Measurements from ENCODE around the gene TPD52L2.

Gene TPD52L2

DNA sequence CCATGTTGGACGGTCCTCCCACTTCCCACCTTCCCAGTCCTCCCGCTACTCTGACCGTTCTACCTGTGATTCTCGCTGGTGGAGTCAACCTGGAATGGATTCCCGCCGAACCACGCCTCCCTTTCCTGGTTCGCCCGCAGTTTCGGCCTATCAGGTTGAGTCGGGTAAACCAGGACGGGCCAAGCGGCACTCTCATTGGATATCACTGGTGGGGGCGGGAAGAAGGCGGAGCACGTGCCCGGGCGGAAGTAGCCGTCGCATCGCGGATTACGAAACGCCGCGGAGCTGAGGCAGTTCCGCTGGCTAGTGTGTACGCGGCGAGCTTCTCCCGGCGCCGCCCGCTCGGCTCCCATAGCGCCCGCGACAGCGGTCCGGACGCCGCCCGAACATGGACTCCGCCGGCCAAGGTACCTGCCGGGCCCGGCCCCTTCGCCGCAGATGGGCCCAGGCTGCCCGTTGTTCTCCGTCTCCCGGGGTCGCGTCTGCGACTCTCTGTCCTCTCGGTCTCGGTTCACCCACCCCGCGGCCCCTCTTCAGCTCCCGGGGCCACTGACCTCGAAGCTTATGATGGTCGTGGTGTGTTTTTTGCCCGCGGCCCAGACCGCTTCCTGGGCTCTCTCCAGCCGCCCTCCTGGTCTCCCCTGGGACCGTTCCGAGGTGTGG lies at the start of gene TPD52L2:
TPD52L2 (plus strand) TSS at position 293 of the 663 bp plus-strand sequence; CDS start at position 389, 96 bp downstream.
- H3K79me2 ChIP-seq (ENCODE audit: insufficient read depth, low read length), result peaks cover 10% of the 10 kb centered on the region

GRCh38 chr20:63815615-63816253 lies 49.3 kb upstream of the TPD52L2 start:
- Histone ChIP-seq H3K4me3 (ENCODE audit: low read depth, low read length, poor library complexity, severe bottlenecking) (no peak overlapping the region), H3K4me1 (ENCODE audit: insufficient read depth, low read length, severe bottlenecking) (peaks cover 6% of the 10 kb centered on the region), H3K27ac (ENCODE audit: low read depth, low read length, poor library complexity, severe bottlenecking) (no peak overlapping the region), H3K79me2 (ENCODE audit: insufficient read depth, low read length) (no peaks in the 10 kb centered on the region), H3K9me3 (ENCODE audit: low read length) (no peaks in the 10 kb centered on the region), H3K9me2 (ENCODE audit: low read depth, low read length) (no peaks in the 10 kb centered on the region), H3K36me3 (ENCODE audit: insufficient read depth, low read length) (no peaks in the 10 kb centered on the region), H3F3A (ENCODE audit: insufficient read depth, low read length) (no peaks in the 10 kb centered on the region), H4K20me1 (ENCODE audit: insufficient read depth, low read length) (no peaks in the 10 kb centered on the region), H2AFZ (ENCODE audit: low read length) (no peak overlapping the region), H3K9ac (ENCODE audit: low read length) (no peak overlapping the region), H3K4me2 (ENCODE audit: low read length) (no peak overlapping the region), H3K27me3 (ENCODE audit: insufficient read depth, low read length) (no peaks in the 10 kb centered on the region)
- TF ChIP-seq EZH2 (IDR thresholded peaks at IDR 0.05; ENCODE audit: borderline replicate concordance, low read length), result no peak
- no peak for TF ChIP-seq CTCF (IDR thresholded peaks at IDR 0.05; ENCODE audit: low read length)

More for the DNA sequence above, at the start of gene TPD52L2:
- no peaks in the 10 kb centered on the region for H3F3A ChIP-seq (ENCODE audit: insufficient read depth, low read length)
- H3K9me2 ChIP-seq (ENCODE audit: low read depth, low read length), result no peaks in the 10 kb centered on the region
- H3K9ac ChIP-seq (ENCODE audit: low read length), result peak within 1 kb of the TSS; percentile 98
- no peak for TF ChIP-seq EZH2 (IDR thresholded peaks at IDR 0.05; ENCODE audit: borderline replicate concordance, low read length)
- TF ChIP-seq CTCF (IDR thresholded peaks at IDR 0.05; ENCODE audit: low read length), result no peak
- no peaks in the 10 kb centered on the region for H4K20me1 ChIP-seq (ENCODE audit: insufficient read depth, low read length)
- H3K27me3 ChIP-seq (ENCODE audit: insufficient read depth, low read length), result no peaks in the 10 kb centered on the region
- H3K9me3 ChIP-seq (ENCODE audit: low read length), result no peaks in the 10 kb centered on the region
- H3K27ac ChIP-seq (ENCODE audit: low read depth, low read length, poor library complexity, severe bottlenecking), result peak within 1 kb of the TSS; percentile 86
- H3K4me3 ChIP-seq (ENCODE audit: low read depth, low read length, poor library complexity, severe bottlenecking), result peak within 1 kb of the TSS; percentile 99
- H2AFZ ChIP-seq (ENCODE audit: low read length), result 0 out of 2 replicates have a peak within 1 kb of the TSS, but pooled peaks have one; percentile 86
- H3K36me3 ChIP-seq (ENCODE audit: insufficient read depth, low read length), result peaks cover 32% of the 10 kb centered on the region
- peak within 1 kb of the TSS; percentile 97 for H3K4me2 ChIP-seq (ENCODE audit: low read length)
- peaks cover 22% of the 10 kb centered on the region for H3K4me1 ChIP-seq (ENCODE audit: insufficient read depth, low read length, severe bottlenecking)

- Histone ChIP-seq H2AFZ (ENCODE audit: low read length) (no peak overlapping the region), H3K27ac (ENCODE audit: low read depth, low read length, poor library complexity, severe bottlenecking) (no peak overlapping the region), H3K4me2 (ENCODE audit: low read length) (peak overlapping the region; percentile 48; the same call in 1 of the 2 replicates), H4K20me1 (ENCODE audit: insufficient read depth, low read length) (no peaks in the 10 kb centered on the region), H3K9me2 (ENCODE audit: low read depth, low read length) (no peaks in the 10 kb centered on the region), H3K4me3 (ENCODE audit: low read depth, low read length, poor library complexity, severe bottlenecking) (peak overlapping the region; percentile 32), H3K4me1 (ENCODE audit: insufficient read depth, low read length, severe bottlenecking) (peaks cover 6% of the 10 kb centered on the region), H3K79me2 (ENCODE audit: insufficient read depth, low read length) (no peaks in the 10 kb centered on the region), H3K27me3 (ENCODE audit: insufficient read depth, low read length) (no peaks in the 10 kb centered on the region), H3F3A (ENCODE audit: insufficient read depth, low read length) (no peaks in the 10 kb centered on the region), H3K9ac (ENCODE audit: low read length) (no peak overlapping the region), H3K36me3 (ENCODE audit: insufficient read depth, low read length) (no peaks in the 10 kb centered on the region), H3K9me3 (ENCODE audit: low read length) (no peaks in the 10 kb centered on the region)
- TF ChIP-seq CTCF (IDR thresholded peaks at IDR 0.05; ENCODE audit: low read length), result peak; percentile 41; the same call in 1 of the 2 replicates
- TF ChIP-seq EZH2 (IDR thresholded peaks at IDR 0.05; ENCODE audit: borderline replicate concordance, low read length), result no peak
These were observed 45.7 kb upstream of the TPD52L2 start for GRCh38 chr20:63819224-63819921.

Measured in OCI-LY1 (cell line).